IMR-90 (cell line): ENCODE measurements around the gene SMARCA4. TPM values are rescaled to one million over a fixed set of nuclear protein-coding genes. Genes with fewer than 3 reads are reported as not detected.

Source experiments
- ATAC-seq: fragments of 200-7000 bp; cut with Tn5 transposase; 2 replicates; pipeline ENCODE4 v1.9.1; 2020; ENCODE audit warnings: low read depth, mild to moderate bottlenecking, moderate library complexity
- BruUV-seq: library from RNA; stranded (reverse); fragments of 400-500 nt; replicated peaks from 2 replicates; lab custom pipeline; 2021; lab: Mats Ljungman, UMichigan
- CTCF ChIA-PET: fragments of 300-600 bp; formaldehyde crosslinking; extraction: SDS; loops from one replicate; lab custom pipeline; 2021; ENCODE audit warnings: antibody characterized with exemption; lab: Yijun Ruan, JAX
- POLR2A ChIA-PET: fragments of 300-600 bp; sonication (Branson Sonifier 250); formaldehyde crosslinking; loops from one replicate; lab custom pipeline; 2022; ENCODE audit warnings: antibody characterized with exemption; ENCODE audit not compliant: unreplicated experiment; lab: Charles Lee
- DNase-seq: peaks from one replicate; pipeline ENCODE4 v3.0.0; 2013
- H2AFZ ChIP-seq: replicated peaks from 2 replicates; pipeline ENCODE3; 2013; ENCODE audit warnings: low read length, mild to moderate bottlenecking; ENCODE audit not compliant: poor library complexity
- H2AK5ac ChIP-seq: 2 replicates; pipeline ENCODE4 v1.6.1; 2013; ENCODE audit warnings: low read depth, low read length, inconsistent platforms
- H2AK9ac ChIP-seq: replicated peaks from 2 replicates; pipeline ENCODE3; 2013; ENCODE audit warnings: mild to moderate bottlenecking, low read depth, low read length, moderate library complexity; ENCODE audit not compliant: poor library complexity
- H2BK120ac ChIP-seq: 2 replicates; pipeline ENCODE4 v1.6.1; 2013; ENCODE audit warnings: low read depth, low read length, inconsistent platforms
- H2BK15ac ChIP-seq: 3 replicates; pipeline ENCODE4 v1.6.1; 2013; ENCODE audit warnings: low read depth, low read length, inconsistent platforms
- H2BK20ac ChIP-seq: 2 replicates; pipeline ENCODE4 v1.6.1; 2013; ENCODE audit warnings: low read depth, mild to moderate bottlenecking, inconsistent platforms, low read length, moderate library complexity
- H2BK5ac ChIP-seq: 2 replicates; pipeline ENCODE4 v1.6.1; 2013; ENCODE audit warnings: mild to moderate bottlenecking, low read depth, low read length, inconsistent platforms; ENCODE audit not compliant: poor library complexity, severe bottlenecking
- H3K14ac ChIP-seq: replicated peaks from 2 replicates; pipeline ENCODE4 v1.6.1; 2013; ENCODE audit warnings: low read depth, low read length, inconsistent platforms
- H3K18ac ChIP-seq: 2 replicates; pipeline ENCODE4 v1.6.1; 2013; ENCODE audit warnings: low read depth, low read length, control low read depth
- H3K23ac ChIP-seq: 2 replicates; pipeline ENCODE4 v1.6.1; 2013; ENCODE audit warnings: low read depth, low read length, inconsistent platforms
- H3K27ac ChIP-seq: 2 replicates; pipeline ENCODE4 v1.5.1; 2013; ENCODE audit warnings: mild to moderate bottlenecking, control low read depth, low read length; ENCODE audit not compliant: insufficient read depth
- H3K27me3 ChIP-seq: 2 replicates; pipeline ENCODE4 v1.6.1; 2013; ENCODE audit warnings: low read length; ENCODE audit not compliant: control insufficient read depth, insufficient read depth
- H3K36me3 ChIP-seq: 2 replicates; pipeline ENCODE4 v1.6.1; 2013; ENCODE audit warnings: low read length, mixed read lengths; ENCODE audit not compliant: control insufficient read depth, insufficient read depth
- H3K4ac ChIP-seq: 2 replicates; pipeline ENCODE4 v1.6.1; 2013; ENCODE audit warnings: low read depth, low read length, inconsistent platforms
- H3K4me1 ChIP-seq: 2 replicates; pipeline ENCODE4 v1.6.1; 2013; ENCODE audit warnings: low read length, mixed read lengths; ENCODE audit not compliant: control insufficient read depth, insufficient read depth
- H3K4me2 ChIP-seq: 2 replicates; pipeline ENCODE4 v1.6.1; 2013; ENCODE audit warnings: low read depth, mild to moderate bottlenecking, control low read depth, low read length, moderate library complexity
- H3K4me3 ChIP-seq: 2 replicates; pipeline ENCODE4 v1.5.1; 2013; ENCODE audit warnings: low read depth, mild to moderate bottlenecking, control low read depth, low read length, moderate library complexity; ENCODE audit not compliant: insufficient read depth
- H3K56ac ChIP-seq: 2 replicates; pipeline ENCODE4 v1.6.1; 2013; ENCODE audit warnings: low read length, inconsistent platforms; ENCODE audit not compliant: insufficient read depth; ENCODE audit errors: extremely low read depth
- H3K79me1 ChIP-seq, 2 experiments: 2 replicates each; pipeline ENCODE4 v1.6.1; 2013; ENCODE audit warnings: low read length in 2 of 2, inconsistent platforms in 1 of 2, low read depth in 1 of 2
- H3K9ac ChIP-seq: 2 replicates; pipeline ENCODE4 v1.6.1; 2013; ENCODE audit warnings: low read depth, low read length, control low read depth
- H3K9me1 ChIP-seq: 2 replicates; pipeline ENCODE4 v1.6.1; 2013; ENCODE audit warnings: low read length, inconsistent platforms; ENCODE audit not compliant: insufficient read depth
- H3K9me3 ChIP-seq: 2 replicates; pipeline ENCODE4 v1.6.1; 2013; ENCODE audit warnings: low read length; ENCODE audit not compliant: control insufficient read depth, insufficient read depth
- H4K20me1 ChIP-seq: 2 replicates; pipeline ENCODE4 v1.6.1; 2013; ENCODE audit warnings: low read length, inconsistent platforms; ENCODE audit not compliant: insufficient read depth
- H4K5ac ChIP-seq: 2 replicates; pipeline ENCODE4 v1.6.1; 2013; ENCODE audit warnings: mild to moderate bottlenecking, low read depth, low read length, control low read depth
- H4K8ac ChIP-seq, 2 experiments: 2 replicates each; pipeline ENCODE4 v1.6.1; 2013; ENCODE audit warnings: low read depth in 2 of 2, low read length in 2 of 2, control low read depth in 1 of 2, inconsistent platforms in 1 of 2
- H4K91ac ChIP-seq: 2 replicates; pipeline ENCODE4 v1.6.1; 2013; ENCODE audit warnings: low read depth, low read length, inconsistent platforms; ENCODE audit not compliant: insufficient read depth
- BHLHE40 ChIP-seq: fragments of 150-350 bp; IDR thresholded peaks from 2 replicates; pipeline ENCODE4 v1.6.1; 2016; ENCODE audit warnings: mild to moderate bottlenecking, low read depth, low read length
- FOS ChIP-seq: fragments of 150-350 bp; IDR thresholded peaks from 2 replicates; pipeline ENCODE4 v1.6.1; 2016; ENCODE audit warnings: low read depth, low read length
- MAFK ChIP-seq: IDR thresholded peaks from 2 replicates; pipeline ENCODE4 v1.6.1; 2012; ENCODE audit warnings: low read depth, low read length, improper control_type of control experiment
- MAZ ChIP-seq: IDR thresholded peaks from 2 replicates; pipeline ENCODE4 v1.6.1; 2012; ENCODE audit warnings: low read depth, mild to moderate bottlenecking, low read length, improper control_type of control experiment, moderate library complexity, borderline replicate concordance
- MXI1 ChIP-seq: IDR thresholded peaks from 2 replicates; pipeline ENCODE4 v1.6.1; 2012; ENCODE audit warnings: low read depth, mild to moderate bottlenecking, low read length, moderate library complexity, borderline replicate concordance
- POLR2A ChIP-seq: IDR thresholded peaks from 2 replicates; pipeline ENCODE4 v1.6.1; 2012; ENCODE audit warnings: mild to moderate bottlenecking, low read depth, low read length
- RAD21 ChIP-seq: IDR thresholded peaks from 2 replicates; pipeline ENCODE4 v1.6.1; 2012; ENCODE audit warnings: low read length, improper control_type of control experiment
- RCOR1 ChIP-seq: IDR thresholded peaks from 2 replicates; pipeline ENCODE4 v1.6.1; 2012; ENCODE audit warnings: mild to moderate bottlenecking, low read length, improper control_type of control experiment; ENCODE audit not compliant: insufficient replicate concordance
- RFX5 ChIP-seq: IDR thresholded peaks from 2 replicates; pipeline ENCODE4 v1.8.0; 2012; ENCODE audit warnings: low read depth, mild to moderate bottlenecking, low read length, moderate library complexity
- SMC3 ChIP-seq: fragments of 150-350 bp; IDR thresholded peaks from 2 replicates; pipeline ENCODE4 v1.6.1; 2016; ENCODE audit warnings: low read depth, mild to moderate bottlenecking, antibody characterized with exemption, low read length, moderate library complexity
- WGBS, 2 experiments: methylation state at CpG; one replicate each; pipeline versions ENCODE4 v1.1.5 to v1.1.7; 2013; ENCODE audit warnings: missing lambda C conversion rate in 2 of 2; ENCODE audit not compliant: insufficient read length in 1 of 2; ENCODE audit errors: extremely low coverage in 2 of 2; 5-methylcytosine and 5-hydroxymethylcytosine counted together
- dilution Hi-C: fragments of 300-500 bp; cut with HindIII; formaldehyde crosslinking; loops from one replicate; pipeline ENCODE4 v1.14.3; 2018; ENCODE audit warnings: low sequenced_read_pairs; ENCODE audit not compliant: unreplicated experiment
- in situ Hi-C: fragments of 300-500 bp; cut with MboI; formaldehyde crosslinking; loops from 3 replicates; pipeline ENCODE4 v1.14.3; 2019; ENCODE audit warnings: low sequenced_read_pairs, inconsistent platforms, mixed read lengths
- intact Hi-C: fragments of 100-400 bp; cut with micrococcal nuclease; formaldehyde crosslinking; loops from 2 replicates; pipeline ENCODE4 v1.10.0; 2022
- polyA plus RNA-seq, 3 experiments: library from polyadenylated mRNA; depleted of rRNA; stranded (reverse); fragments of >200 nt; gene quantifications; 2 replicates each; pipeline ENCODE4 v1.2.3, GENCODE V29; 2012; ENCODE audit warnings: low replicate concordance in 1 of 3
- total RNA-seq: library from RNA; depleted of rRNA; stranded (reverse); fragments of >200 nt; gene quantifications from 2 replicates; pipeline ENCODE4 v1.2.3, GENCODE V29; 2012
- TF ChIP-seq, protein P1 (sequence below): conservative IDR thresholded peaks from 2 replicates; pipeline ENCODE4 v1.5.1; 2012; ENCODE audit warnings: mild to moderate bottlenecking, low read depth, low read length, improper control_type of control experiment
- TF ChIP-seq, protein P2 (sequence below): fragments of 150-350 bp; IDR thresholded peaks from 2 replicates; pipeline ENCODE4 v1.6.1; 2016; ENCODE audit warnings: low read depth, mild to moderate bottlenecking, low read length, moderate library complexity, borderline replicate concordance

The SMARCA4 gene
- total and polyA plus RNA-seq, 2 of the 4 experiments (the other 2 are of a cell fraction) = 41.4 to 85.6 TPM

DNA sequence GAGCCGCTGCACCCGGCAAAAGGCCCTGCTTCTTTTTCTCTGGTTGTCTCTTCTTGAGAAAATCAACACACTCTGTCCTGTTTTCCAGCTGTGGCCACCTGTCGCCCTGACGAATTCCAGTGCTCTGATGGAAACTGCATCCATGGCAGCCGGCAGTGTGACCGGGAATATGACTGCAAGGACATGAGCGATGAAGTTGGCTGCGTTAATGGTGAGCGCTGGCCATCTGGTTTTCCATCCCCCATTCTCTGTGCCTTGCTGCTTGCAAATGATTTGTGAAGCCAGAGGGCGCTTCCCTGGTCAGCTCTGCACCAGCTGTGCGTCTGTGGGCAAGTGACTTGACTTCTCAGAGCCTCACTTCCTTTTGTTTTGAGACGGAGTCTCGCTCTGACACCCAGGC lies 145.6 kb downstream of the SMARCA4 start:
- no peak overlapping the region for H3K27ac ChIP-seq
- intact Hi-C loops = no loop called here
- ChIA-PET POLR2A (no interaction called here), CTCF (no interaction called here)
- in situ Hi-C loops = no loop called here
- H2AK5ac ChIP-seq = no peak overlapping the region
- DNase-seq (no peak), ATAC-seq (no peak)
- peaks cover 11% of the 10 kb centered on the region; the same call in 1 of the 2 replicates for H4K20me1 ChIP-seq
- H3K79me1 ChIP-seq = peaks cover 5 to 34% of the 10 kb centered on the region in 2 experiments; a peak in 3 of 4 replicates
- no peak overlapping the region for H3K4me3 ChIP-seq
- no peak overlapping the region for H2BK20ac ChIP-seq
- no peaks in the 10 kb centered on the region for H3K27me3 ChIP-seq
- H2BK120ac ChIP-seq = no peak overlapping the region
- WGBS, 2 experiments = 74% methylated on average over 5 of the region's 13 CpGs; no CpG with 5 or more reads in 1 of the 2 experiments
- H3K4me2 ChIP-seq = no peak overlapping the region
- H3K23ac ChIP-seq = no peak overlapping the region
- H4K91ac ChIP-seq = no peak overlapping the region
- no peak overlapping the region for H2BK5ac ChIP-seq
- H4K5ac ChIP-seq = no peak overlapping the region
- H3K9me3 ChIP-seq = no peaks in the 10 kb centered on the region
- no peak overlapping the region for H4K8ac ChIP-seq
- no peak overlapping the region for H3K9ac ChIP-seq
- BruUV-seq = no TSS peak
- no peaks in the 10 kb centered on the region for H3K4me1 ChIP-seq
- no peaks in the 10 kb centered on the region for H3K9me1 ChIP-seq
- no peak overlapping the region for H2AFZ ChIP-seq
- no peak overlapping the region for H3K4ac ChIP-seq
- TF ChIP-seq MAFK (no peak), POLR2A (no peak), RAD21 (no peak), MXI1 (no peak), BHLHE40 (no peak), RCOR1 (no peak), MAZ (no peak), RFX5 (no peak), FOS (no peak), SMC3 (no peak)
- TF ChIP-seq, protein P1, sequence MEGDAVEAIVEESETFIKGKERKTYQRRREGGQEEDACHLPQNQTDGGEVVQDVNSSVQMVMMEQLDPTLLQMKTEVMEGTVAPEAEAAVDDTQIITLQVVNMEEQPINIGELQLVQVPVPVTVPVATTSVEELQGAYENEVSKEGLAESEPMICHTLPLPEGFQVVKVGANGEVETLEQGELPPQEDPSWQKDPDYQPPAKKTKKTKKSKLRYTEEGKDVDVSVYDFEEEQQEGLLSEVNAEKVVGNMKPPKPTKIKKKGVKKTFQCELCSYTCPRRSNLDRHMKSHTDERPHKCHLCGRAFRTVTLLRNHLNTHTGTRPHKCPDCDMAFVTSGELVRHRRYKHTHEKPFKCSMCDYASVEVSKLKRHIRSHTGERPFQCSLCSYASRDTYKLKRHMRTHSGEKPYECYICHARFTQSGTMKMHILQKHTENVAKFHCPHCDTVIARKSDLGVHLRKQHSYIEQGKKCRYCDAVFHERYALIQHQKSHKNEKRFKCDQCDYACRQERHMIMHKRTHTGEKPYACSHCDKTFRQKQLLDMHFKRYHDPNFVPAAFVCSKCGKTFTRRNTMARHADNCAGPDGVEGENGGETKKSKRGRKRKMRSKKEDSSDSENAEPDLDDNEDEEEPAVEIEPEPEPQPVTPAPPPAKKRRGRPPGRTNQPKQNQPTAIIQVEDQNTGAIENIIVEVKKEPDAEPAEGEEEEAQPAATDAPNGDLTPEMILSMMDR = no peak
- TF ChIP-seq, protein P2, sequence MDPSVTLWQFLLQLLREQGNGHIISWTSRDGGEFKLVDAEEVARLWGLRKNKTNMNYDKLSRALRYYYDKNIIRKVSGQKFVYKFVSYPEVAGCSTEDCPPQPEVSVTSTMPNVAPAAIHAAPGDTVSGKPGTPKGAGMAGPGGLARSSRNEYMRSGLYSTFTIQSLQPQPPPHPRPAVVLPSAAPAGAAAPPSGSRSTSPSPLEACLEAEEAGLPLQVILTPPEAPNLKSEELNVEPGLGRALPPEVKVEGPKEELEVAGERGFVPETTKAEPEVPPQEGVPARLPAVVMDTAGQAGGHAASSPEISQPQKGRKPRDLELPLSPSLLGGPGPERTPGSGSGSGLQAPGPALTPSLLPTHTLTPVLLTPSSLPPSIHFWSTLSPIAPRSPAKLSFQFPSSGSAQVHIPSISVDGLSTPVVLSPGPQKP = no peak
- peaks cover 69% of the 10 kb centered on the region for H3K36me3 ChIP-seq
- dilution Hi-C loops = no loop called here
- no peak overlapping the region for H2BK15ac ChIP-seq
- no peak overlapping the region for H3K18ac ChIP-seq
- no peak overlapping the region for H3K56ac ChIP-seq
- H3K14ac ChIP-seq = no peak overlapping the region
- H2AK9ac ChIP-seq = no peak overlapping the region
